ENCODE measurements around the gene NFATC2IP. TPM values are rescaled to one million over a fixed set of nuclear protein-coding genes. Genes with fewer than 3 reads are reported as not detected.

NFATC2IP gene
- polyA plus RNA-seq, 1 donor from 2014 or later, result 39.1 TPM

GRCh38 chr16:28983644-28984043, 32.9 kb downstream of the NFATC2IP start:
- Histone ChIP-seq H3K36me3 (ENCODE audit: insufficient read depth, low read length) (no peaks in the 10 kb centered on the region), H3K4me2 (ENCODE audit: low read length) (no peak overlapping the region), H3K9me3 (ENCODE audit: low read length) (no peaks in the 10 kb centered on the region), H3K27ac (ENCODE audit: low read length) (no peak overlapping the region), H3K79me2 (replicated peaks; ENCODE audit: insufficient read depth, low read length) (no peaks in the 10 kb centered on the region), H3K27me3 (ENCODE audit: insufficient read depth, low read depth, low read length) (no peaks in the 10 kb centered on the region), H3K4me3 (ENCODE audit: low read length) (no peak overlapping the region), H4K20me1 (ENCODE audit: insufficient read depth) (no peaks in the 10 kb centered on the region), H2AFZ (ENCODE audit: low read depth, low read length) (no peak overlapping the region), H3F3A (ENCODE audit: insufficient read depth, low read length, poor library complexity, severe bottlenecking) (no peaks in the 10 kb centered on the region), H3K9me2 (ENCODE audit: insufficient read depth, low read length) (no peaks in the 10 kb centered on the region), H3K9ac (ENCODE audit: low read length) (no peak overlapping the region)
- no peak for TF ChIP-seq SMC3 (conservative IDR thresholded peaks at IDR 0.05; ENCODE audit: poor library complexity)
- TF ChIP-seq EP300 (conservative IDR thresholded peaks at IDR 0.05; ENCODE audit: poor library complexity, severe bottlenecking), result no peak
- no peak for TF ChIP-seq RAD21 (conservative IDR thresholded peaks at IDR 0.05)
- TF ChIP-seq MXI1 (conservative IDR thresholded peaks at IDR 0.05; ENCODE audit: poor library complexity, severe bottlenecking), result no peak
- no peak for TF ChIP-seq CTCF (IDR thresholded peaks at IDR 0.05; ENCODE audit: poor library complexity, severe bottlenecking)
- TF ChIP-seq POLR2AphosphoS5 (IDR thresholded peaks at IDR 0.05), result no peak
- TF ChIP-seq TAF1 (IDR thresholded peaks at IDR 0.05; ENCODE audit: low read depth), result no peak

- no peaks in the 10 kb centered on the region for H3F3A ChIP-seq (ENCODE audit: insufficient read depth, low read length, poor library complexity, severe bottlenecking)
- H3K27ac ChIP-seq (ENCODE audit: low read length), result no peak overlapping the region
- no peaks in the 10 kb centered on the region for H3K9me3 ChIP-seq (ENCODE audit: low read length)
- no peak overlapping the region for H3K4me2 ChIP-seq (ENCODE audit: low read length)
- H3K4me3 ChIP-seq (ENCODE audit: low read length), result no peak overlapping the region
- no peaks in the 10 kb centered on the region for H3K9me2 ChIP-seq (ENCODE audit: insufficient read depth, low read length)
- no peaks in the 10 kb centered on the region for H3K79me2 ChIP-seq (replicated peaks; ENCODE audit: insufficient read depth, low read length)
- no peaks in the 10 kb centered on the region for H3K27me3 ChIP-seq (ENCODE audit: insufficient read depth, low read depth, low read length)
- no peak overlapping the region for H2AFZ ChIP-seq (ENCODE audit: low read depth, low read length)
- H4K20me1 ChIP-seq (ENCODE audit: insufficient read depth), result no peaks in the 10 kb centered on the region
- H3K9ac ChIP-seq (ENCODE audit: low read length), result no peak overlapping the region
- H3K36me3 ChIP-seq (ENCODE audit: insufficient read depth, low read length), result no peaks in the 10 kb centered on the region
- no peak for TF ChIP-seq MXI1 (conservative IDR thresholded peaks at IDR 0.05; ENCODE audit: poor library complexity, severe bottlenecking)
- no peak for TF ChIP-seq TAF1 (IDR thresholded peaks at IDR 0.05; ENCODE audit: low read depth)
- TF ChIP-seq RAD21 (conservative IDR thresholded peaks at IDR 0.05), result no peak
- no peak for TF ChIP-seq REST (IDR thresholded peaks at IDR 0.05; ENCODE audit: borderline replicate concordance)
- no peak for TF ChIP-seq POLR2AphosphoS5 (IDR thresholded peaks at IDR 0.05)
- TF ChIP-seq EP300 (conservative IDR thresholded peaks at IDR 0.05; ENCODE audit: poor library complexity, severe bottlenecking), result no peak
- TF ChIP-seq SMC3 (conservative IDR thresholded peaks at IDR 0.05; ENCODE audit: poor library complexity), result no peak
- no peak for TF ChIP-seq CTCF (IDR thresholded peaks at IDR 0.05; ENCODE audit: poor library complexity, severe bottlenecking)
- no peak for TF ChIP-seq EZH2 (IDR thresholded peaks at IDR 0.05; ENCODE audit: borderline replicate concordance, insufficient read depth, low read length, poor library complexity, severe bottlenecking)
Observed at GRCh38 chr16:28984091-28984490, 33.4 kb downstream of the NFATC2IP start.

All from neural cell (in vitro differentiated cells).